ENCODE measurements around the gene FAM83E. TPM values are rescaled to one million over a fixed set of nuclear protein-coding genes. Genes with fewer than 3 reads are reported as not detected.

The FAM83E gene
- total RNA-seq, 4 donors from 2014 or later, result not detected

GRCh38 chr19:48630296-48631063, 15.6 kb upstream of the FAM83E start:
- no peak for TF ChIP-seq CTCF (IDR thresholded peaks at IDR 0.05; ENCODE audit: low read depth)

- TF ChIP-seq CTCF (IDR thresholded peaks at IDR 0.05; ENCODE audit: low read depth), result no peak
Observed at GRCh38 chr19:48629599-48630295, 14.9 kb upstream of the FAM83E start.

DNA sequence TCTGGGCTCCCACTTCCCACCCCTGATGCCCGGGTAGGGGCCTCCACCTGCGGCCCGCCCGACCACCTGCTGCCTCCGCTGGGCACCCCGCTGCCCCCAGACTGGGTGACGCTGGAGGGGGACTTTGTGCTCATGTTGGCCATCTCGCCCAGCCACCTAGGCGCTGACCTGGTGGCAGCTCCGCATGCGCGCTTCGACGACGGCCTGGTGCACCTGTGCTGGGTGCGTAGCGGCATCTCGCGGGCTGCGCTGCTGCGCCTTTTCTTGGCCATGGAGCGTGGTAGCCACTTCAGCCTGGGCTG, 14.4 kb upstream of the FAM83E start:
- TF ChIP-seq CTCF (IDR thresholded peaks at IDR 0.05; ENCODE audit: low read depth), result no peak

- no peak for TF ChIP-seq CTCF (IDR thresholded peaks at IDR 0.05; ENCODE audit: low read depth)
Observed at GRCh38 chr19:48628486-48629296, 13.8 kb upstream of the FAM83E start.

- TF ChIP-seq CTCF (IDR thresholded peaks at IDR 0.05; ENCODE audit: low read depth), result no peak
Observed at GRCh38 chr19:48627865-48628314, 13.0 kb upstream of the FAM83E start.

DNA sequence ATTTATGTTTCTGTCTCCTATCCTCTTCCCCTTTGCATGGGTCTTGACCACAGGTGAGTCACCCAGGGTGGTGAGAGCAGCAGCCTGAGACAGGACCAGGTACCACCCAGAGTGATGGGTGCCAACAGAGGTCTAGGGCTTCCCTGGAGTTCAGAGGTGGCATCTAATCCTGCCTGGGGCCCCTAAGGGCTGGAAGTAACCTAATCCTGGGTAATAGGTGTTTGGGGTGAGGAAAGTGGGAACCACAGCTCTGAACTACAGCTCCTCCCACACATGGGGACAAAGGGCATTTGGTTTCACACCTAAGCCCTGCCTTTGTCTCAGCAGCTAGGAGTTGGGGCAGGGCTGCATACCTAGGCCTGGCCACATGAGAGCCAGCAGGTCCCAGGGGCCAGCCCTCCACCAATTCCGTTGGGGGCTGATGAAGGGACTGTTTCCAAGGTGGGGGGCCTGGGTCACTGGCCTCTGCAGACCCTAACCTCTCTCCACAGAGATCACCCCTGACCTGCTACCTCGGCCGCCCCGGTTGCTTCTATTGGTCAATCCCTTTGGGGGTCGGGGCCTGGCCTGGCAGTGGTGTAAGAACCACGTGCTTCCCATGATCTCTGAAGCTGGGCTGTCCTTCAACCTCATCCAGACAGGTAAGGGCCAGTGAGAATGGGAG, 12.5 kb upstream of the FAM83E start:
- no peak for TF ChIP-seq CTCF (IDR thresholded peaks at IDR 0.05; ENCODE audit: low read depth)
